Measurements from ENCODE around the gene FUT7.
"Not testable (repeated sequence)": the region's sequence is repeated elsewhere in the genome, so short reads cannot be mapped to it uniquely, and the experiment has no call there.

DNA sequence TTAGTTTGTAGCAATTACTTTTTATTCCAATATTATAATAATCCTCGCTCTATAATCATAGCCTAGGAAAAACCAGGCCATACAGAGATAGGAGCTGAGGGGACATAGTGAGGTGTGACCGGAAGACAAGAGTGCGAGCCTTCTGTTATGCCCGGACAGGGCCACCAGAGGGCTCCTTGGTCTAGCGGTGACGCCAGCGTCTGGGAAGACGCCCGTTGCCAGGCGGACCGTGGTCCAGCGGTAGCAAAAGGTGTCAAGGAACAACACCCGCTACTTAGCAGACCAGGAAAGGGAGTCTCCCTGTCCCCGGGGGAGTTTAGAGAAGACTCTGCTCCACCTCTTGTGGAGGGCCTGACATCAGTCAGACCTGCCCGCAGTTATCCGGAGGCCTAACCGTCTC is 27.6 kb downstream of the FUT7 start:
- TF ChIP-seq, protein P1, sequence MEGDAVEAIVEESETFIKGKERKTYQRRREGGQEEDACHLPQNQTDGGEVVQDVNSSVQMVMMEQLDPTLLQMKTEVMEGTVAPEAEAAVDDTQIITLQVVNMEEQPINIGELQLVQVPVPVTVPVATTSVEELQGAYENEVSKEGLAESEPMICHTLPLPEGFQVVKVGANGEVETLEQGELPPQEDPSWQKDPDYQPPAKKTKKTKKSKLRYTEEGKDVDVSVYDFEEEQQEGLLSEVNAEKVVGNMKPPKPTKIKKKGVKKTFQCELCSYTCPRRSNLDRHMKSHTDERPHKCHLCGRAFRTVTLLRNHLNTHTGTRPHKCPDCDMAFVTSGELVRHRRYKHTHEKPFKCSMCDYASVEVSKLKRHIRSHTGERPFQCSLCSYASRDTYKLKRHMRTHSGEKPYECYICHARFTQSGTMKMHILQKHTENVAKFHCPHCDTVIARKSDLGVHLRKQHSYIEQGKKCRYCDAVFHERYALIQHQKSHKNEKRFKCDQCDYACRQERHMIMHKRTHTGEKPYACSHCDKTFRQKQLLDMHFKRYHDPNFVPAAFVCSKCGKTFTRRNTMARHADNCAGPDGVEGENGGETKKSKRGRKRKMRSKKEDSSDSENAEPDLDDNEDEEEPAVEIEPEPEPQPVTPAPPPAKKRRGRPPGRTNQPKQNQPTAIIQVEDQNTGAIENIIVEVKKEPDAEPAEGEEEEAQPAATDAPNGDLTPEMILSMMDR (conservative IDR thresholded peaks at IDR 0.05 in 1 of 2, IDR thresholded peaks at IDR 0.05 in 1 of 2; ENCODE audit: low read depth in 1 of 2, low read length in 2 of 2) = peak in 1 of 2 donors; percentile 31
- not testable (repeated sequence) for TF ChIP-seq EZH2 (IDR thresholded peaks at IDR 0.05; ENCODE audit: low read length, missing control alignments)
